Hepatocyte (in vitro differentiated cells): Measurements from ENCODE around the gene DGCR2.

Experiments
- EZH2 ChIP-seq: fragments of 200-600 bp; sonication (generic); IDR thresholded peaks from 2 replicates; pipeline ENCODE4 v1.6.1; 2016; ENCODE audit warnings: antibody characterized with exemption, mild to moderate bottlenecking, borderline replicate concordance
- TF ChIP-seq, protein P1 (sequence below): fragments of 200-600 bp; sonication (generic); IDR thresholded peaks from 2 replicates; pipeline ENCODE4 v1.5.1; 2016; ENCODE audit warnings: antibody characterized with exemption, mild to moderate bottlenecking; ENCODE audit not compliant: poor library complexity

DNA sequence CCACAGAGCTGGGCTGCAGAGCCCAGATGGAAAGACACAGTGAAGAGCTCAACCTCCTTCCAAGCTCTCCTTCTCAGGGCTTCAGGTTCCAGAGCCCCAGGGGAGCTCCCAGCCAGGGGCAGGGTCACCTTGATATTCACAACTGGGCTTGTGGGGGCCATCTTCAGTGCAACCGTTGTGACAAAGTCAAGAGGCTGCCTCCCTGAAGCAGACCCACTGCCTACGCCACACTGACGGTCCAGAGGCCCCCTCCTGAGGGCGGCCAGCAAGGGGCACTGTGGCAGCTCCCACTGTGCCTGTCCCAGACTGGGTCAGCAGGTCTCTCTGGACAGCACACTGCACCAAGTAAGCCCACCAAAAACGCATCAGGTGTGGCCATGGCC, 84.1 kb downstream of the DGCR2 start:
- no peak for TF ChIP-seq EZH2
- TF ChIP-seq, protein P1, sequence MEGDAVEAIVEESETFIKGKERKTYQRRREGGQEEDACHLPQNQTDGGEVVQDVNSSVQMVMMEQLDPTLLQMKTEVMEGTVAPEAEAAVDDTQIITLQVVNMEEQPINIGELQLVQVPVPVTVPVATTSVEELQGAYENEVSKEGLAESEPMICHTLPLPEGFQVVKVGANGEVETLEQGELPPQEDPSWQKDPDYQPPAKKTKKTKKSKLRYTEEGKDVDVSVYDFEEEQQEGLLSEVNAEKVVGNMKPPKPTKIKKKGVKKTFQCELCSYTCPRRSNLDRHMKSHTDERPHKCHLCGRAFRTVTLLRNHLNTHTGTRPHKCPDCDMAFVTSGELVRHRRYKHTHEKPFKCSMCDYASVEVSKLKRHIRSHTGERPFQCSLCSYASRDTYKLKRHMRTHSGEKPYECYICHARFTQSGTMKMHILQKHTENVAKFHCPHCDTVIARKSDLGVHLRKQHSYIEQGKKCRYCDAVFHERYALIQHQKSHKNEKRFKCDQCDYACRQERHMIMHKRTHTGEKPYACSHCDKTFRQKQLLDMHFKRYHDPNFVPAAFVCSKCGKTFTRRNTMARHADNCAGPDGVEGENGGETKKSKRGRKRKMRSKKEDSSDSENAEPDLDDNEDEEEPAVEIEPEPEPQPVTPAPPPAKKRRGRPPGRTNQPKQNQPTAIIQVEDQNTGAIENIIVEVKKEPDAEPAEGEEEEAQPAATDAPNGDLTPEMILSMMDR: no peak
